Ovary (tissue), 3 donors: ENCODE data around the gene PON3.

Experiments used
- POLR2A ChIP-seq: fragments of 450-650 bp; IDR thresholded peaks from one replicate; pipeline ENCODE4 v1.6.1; 2017; ENCODE audit warnings: antibody characterized with exemption, mild to moderate bottlenecking, moderate library complexity
- TF ChIP-seq, protein P1 (sequence below), 3 donors: fragments of 450-650 bp in 2 of 3; fragments of 200-600 bp in 1 of 3; IDR thresholded peaks; one replicate each; pipeline versions ENCODE4 v1.5.1 to v1.8.0; 2016 to 2022; ENCODE audit warnings: antibody characterized with exemption in 3 of 3, mild to moderate bottlenecking in 1 of 3
- donor health status: DM: no; HTN: no; CAD: no.

DNA sequence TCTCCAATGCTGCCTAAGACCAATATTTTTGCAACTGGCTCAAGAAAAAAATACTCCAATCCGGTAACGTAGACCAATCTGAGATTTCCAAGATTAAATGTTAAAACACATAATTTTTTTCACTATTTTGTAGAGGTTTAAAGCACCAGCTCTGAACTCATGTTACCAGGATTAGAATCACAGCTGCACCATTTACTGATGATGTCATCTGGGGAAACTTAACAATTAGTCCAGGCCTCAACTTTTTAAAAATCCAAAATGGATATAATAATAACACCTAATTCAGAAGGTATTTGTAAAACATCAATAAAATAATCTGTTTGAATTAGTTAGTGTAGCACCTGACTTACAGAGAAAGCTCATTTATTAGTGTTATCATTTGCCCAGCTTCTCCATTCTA lies 86.2 kb downstream of the PON3 start:
- TF ChIP-seq, protein P1, sequence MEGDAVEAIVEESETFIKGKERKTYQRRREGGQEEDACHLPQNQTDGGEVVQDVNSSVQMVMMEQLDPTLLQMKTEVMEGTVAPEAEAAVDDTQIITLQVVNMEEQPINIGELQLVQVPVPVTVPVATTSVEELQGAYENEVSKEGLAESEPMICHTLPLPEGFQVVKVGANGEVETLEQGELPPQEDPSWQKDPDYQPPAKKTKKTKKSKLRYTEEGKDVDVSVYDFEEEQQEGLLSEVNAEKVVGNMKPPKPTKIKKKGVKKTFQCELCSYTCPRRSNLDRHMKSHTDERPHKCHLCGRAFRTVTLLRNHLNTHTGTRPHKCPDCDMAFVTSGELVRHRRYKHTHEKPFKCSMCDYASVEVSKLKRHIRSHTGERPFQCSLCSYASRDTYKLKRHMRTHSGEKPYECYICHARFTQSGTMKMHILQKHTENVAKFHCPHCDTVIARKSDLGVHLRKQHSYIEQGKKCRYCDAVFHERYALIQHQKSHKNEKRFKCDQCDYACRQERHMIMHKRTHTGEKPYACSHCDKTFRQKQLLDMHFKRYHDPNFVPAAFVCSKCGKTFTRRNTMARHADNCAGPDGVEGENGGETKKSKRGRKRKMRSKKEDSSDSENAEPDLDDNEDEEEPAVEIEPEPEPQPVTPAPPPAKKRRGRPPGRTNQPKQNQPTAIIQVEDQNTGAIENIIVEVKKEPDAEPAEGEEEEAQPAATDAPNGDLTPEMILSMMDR (IDR thresholded peaks at IDR 0.05), result no peak
- TF ChIP-seq POLR2A, result no peak
